PC-9 (cell line): ENCODE results near the gene TRIM38.
"Not testable (repeated sequence)": the region's sequence is repeated elsewhere in the genome, so short reads cannot be mapped to it uniquely, and the experiment has no call there.

Source experiments
- CTCF ChIP-seq: fragments of 200-600 bp; sonication (generic); conservative IDR thresholded peaks from 2 replicates; pipeline ENCODE4 v1.6.1; 2017; ENCODE audit warnings: mixed run types, antibody characterized with exemption, mild to moderate bottlenecking, moderate library complexity
- EZH2 ChIP-seq: fragments of 200-600 bp; sonication (generic); IDR thresholded peaks from 2 replicates; pipeline ENCODE4 v1.8.0; 2017; ENCODE audit warnings: antibody characterized with exemption, low read depth

GRCh38 chr6:26014386-26014785 lies 51.8 kb downstream of the TRIM38 start:
- TF ChIP-seq CTCF, EZH2: not testable (repeated sequence)
